HT-29 (cell line): ENCODE measurements around the gene PFKFB4. TPM values are rescaled to one million over a fixed set of nuclear protein-coding genes. Genes with fewer than 3 reads are reported as not detected.
A peak's percentile ranks its signal among the peaks of the same experiment; 100 is the strongest.
"Not testable (repeated sequence)": the region's sequence is repeated elsewhere in the genome, so short reads cannot be mapped to it uniquely, and the experiment has no call there.

Source experiments
- DNase-seq: peaks from one replicate; pipeline ENCODE4 v3.0.0-alpha.2; 2015; ENCODE audit warnings: low spot score
- total RNA-seq: library from RNA; depleted of rRNA; stranded (reverse); fragments of >200 nt; shearing (Covaris generic); gene quantifications from 2 replicates; pipeline ENCODE4 v1.2.3, GENCODE V29; 2014

PFKFB4 gene
- total RNA-seq, 1 experiment from 2014 or later, result 5.0 TPM

DNA sequence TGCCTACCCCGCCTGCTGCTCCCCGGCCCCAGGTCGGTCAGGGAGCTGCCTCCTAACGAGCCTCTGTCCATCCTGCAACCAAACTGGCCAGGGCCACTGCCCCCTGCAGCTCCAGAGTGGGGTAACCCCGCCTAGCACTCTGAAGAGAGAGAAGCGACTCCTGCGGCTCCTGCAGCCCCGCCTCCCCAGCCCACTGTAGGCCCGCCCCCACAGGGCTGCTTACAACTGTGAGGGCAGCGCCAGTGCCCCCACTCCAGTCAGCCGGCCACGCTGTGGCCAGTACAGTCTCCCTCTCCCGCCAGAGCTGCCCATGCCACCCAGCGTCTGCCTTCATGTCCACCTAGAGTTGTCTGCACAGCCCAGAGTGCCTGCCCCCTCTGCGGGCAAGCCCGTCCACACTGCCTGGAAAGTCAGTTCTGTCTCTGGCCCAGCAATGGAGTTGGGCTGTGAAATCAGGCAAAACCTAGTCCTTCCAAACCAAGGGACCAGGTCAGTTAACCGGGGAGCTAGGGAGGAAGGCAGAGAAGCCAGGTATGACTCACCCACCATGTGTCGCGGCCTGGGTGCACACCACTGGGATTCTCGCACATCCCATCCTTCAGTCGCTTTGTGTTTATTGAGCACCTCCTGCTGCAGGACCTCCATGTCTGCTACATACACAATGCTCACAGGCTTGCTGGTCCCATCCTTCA lies 4.6 kb upstream of the PFKFB4 start:
- no peak for DNase-seq

DNA sequence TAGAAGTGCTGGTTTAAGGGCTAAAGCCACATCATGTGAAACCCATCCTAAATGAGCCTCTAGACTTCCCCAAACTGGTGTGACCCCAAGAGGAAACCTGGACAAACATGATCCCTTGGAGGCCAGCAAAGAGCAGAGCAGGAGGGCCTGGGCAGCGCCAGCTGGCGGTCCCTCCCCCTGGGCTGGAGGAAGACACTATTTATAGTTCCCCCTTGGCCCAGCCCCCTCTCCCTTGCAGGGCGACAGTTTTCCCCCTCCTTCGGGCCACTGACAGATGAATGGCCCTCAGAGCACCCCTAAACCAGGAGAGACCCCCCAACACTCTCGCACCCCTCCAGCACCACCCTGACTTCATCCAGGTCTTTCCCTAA lies 4.0 kb upstream of the PFKFB4 start:
- no peak for DNase-seq

DNA sequence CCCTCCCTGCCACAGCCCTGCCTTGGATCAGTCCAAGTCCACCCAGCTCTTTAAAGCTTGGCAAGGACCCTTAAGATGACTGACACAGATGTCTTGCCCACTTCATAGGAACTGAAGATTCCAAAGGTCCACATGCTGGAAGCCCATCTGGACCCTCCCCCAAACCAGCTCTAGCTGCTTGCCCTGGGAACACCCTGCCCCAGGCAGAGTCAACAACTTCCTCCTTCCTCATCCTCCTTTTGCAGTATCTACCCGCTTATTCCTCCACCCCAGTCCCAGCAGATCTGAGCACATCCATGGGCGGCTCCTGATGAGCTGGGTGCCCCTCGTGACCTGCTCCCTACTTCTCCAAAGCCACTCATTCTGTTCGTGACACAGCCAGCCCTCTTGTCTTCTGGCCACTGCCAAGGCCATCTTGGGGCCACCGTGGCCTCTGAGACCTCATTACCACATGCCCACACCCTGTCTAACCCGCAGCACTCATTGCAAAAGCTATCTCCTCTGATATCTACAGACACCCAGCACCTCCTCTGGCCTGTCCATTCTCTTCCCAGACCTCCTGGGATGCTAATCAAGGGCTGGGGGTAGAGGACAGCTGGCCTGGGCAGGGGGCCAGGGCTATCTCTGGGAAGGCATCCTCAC lies 2.0 kb upstream of the PFKFB4 start:
- no peak for DNase-seq

DNA sequence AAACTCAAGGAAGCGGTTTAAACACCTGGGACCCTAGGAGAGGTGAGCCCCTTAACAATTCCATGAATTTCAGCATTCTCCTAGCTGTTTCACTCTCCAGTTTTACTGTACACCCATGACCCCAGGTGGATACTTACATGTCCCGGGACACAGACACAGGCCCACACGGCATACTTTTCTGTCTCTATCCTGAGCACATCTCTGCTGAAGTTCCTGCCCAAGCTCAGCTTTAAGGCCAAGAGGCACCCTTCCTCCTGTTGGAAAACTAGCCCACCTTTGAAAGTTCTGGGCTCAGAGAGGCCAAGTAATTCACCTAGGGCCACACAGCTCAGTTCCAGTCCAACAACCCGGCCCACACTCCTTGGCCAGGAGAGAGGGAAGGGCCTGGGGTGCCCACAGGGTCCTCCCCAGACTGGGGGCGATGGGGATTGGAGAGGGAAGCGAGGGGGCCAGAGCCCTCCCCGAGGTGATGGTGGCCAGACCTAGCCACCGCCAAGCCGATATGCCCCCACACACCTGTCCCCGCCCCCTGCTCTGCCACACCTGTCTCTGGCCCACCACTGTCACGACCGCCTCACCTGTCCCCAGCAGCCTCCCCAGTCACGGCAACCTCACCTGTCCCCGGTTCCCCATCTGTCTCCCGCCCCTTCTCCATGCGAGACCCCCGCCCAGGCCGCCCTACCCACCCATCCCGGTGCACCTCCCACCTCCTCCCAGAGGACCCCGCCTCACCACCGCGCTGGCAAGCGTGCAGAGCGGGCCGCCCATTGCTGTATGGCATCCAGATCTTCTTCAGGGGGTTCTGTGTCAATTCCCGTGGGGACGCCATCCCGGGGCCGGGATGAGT lies 431 bp downstream of the PFKFB4 start:
- DNase-seq, result no peak

GRCh38 chr3:48555231-48555948 lies 1.2 kb downstream of the PFKFB4 start:
- DNase-seq, result no peak

DNA sequence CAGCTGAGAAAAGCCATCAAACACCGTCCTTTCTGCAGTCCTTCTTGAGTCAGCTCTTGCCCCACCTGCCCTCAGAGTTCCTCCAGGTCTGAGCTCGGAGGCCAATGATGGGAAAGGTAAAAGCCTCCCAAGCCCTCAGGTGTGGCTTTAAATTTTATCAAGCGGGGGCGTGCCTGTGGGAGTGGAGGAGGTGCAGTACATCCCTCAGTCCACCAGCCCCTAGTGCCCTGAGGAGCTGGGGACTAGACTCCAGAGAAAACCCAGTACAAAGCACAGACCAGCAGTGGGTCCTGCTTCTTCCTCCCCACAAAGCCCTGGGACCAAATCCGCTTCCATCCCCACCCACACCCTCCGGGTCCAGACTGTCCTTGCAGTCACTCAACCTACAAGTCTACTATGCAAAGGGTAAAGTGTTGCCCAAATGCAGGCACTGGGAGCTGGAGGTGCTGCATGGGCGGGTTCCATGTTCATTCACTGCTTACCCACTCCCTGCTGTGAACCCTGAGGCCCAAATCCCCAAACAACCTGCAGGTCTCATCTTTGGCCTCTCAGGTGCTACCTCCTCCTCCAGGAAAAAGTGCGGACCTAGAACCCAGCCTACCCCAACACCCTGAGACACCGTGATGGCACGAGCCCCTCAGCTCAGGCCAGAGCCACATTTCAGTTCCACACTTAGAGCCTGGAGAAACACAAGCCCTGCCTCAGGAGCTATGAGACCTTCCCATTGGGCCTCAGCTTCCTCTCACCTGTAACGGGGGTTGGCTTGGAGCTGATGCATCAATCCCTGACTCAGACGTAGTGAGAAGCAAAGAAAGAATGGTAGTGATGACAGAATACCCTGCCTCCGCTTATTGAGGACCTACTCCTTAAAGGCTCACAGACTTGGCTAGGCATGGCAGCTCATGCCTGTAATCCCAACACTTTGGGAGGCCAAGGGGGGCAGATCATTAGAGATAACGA lies 2.4 kb downstream of the PFKFB4 start:
- no peak for DNase-seq

DNA sequence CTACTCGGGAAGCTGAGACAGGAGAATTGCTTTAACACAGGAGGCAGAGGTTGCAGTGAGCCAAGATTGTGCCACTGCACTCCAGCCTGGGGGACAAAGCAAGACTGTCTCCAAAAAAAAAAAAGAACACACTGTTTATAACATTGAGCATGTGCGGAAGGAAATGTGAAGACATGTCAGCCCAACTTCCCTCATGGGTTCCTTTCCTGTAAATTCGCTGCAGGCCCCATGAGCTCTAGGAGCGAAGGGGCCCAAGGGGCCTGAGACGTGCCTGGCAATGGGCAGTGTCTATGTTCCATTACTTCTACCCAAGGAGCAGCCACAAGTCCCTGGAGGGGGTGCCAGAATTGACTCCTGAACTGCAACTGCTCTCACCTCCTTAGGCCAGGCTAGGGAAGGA lies 3.2 kb downstream of the PFKFB4 start:
- DNase-seq, result no peak

GRCh38 chr3:48552111-48552951 lies 4.3 kb downstream of the PFKFB4 start:
- no peak for DNase-seq

GRCh38 chr3:48551651-48552050 lies 5.0 kb downstream of the PFKFB4 start:
- not testable (repeated sequence) for DNase-seq

- DNase-seq, result peak; percentile 86
These were observed 7.6 kb downstream of the PFKFB4 start for GRCh38 chr3:48548729-48549705.

GRCh38 chr3:48548126-48548525 lies 8.5 kb downstream of the PFKFB4 start:
- no peak for DNase-seq

DNA sequence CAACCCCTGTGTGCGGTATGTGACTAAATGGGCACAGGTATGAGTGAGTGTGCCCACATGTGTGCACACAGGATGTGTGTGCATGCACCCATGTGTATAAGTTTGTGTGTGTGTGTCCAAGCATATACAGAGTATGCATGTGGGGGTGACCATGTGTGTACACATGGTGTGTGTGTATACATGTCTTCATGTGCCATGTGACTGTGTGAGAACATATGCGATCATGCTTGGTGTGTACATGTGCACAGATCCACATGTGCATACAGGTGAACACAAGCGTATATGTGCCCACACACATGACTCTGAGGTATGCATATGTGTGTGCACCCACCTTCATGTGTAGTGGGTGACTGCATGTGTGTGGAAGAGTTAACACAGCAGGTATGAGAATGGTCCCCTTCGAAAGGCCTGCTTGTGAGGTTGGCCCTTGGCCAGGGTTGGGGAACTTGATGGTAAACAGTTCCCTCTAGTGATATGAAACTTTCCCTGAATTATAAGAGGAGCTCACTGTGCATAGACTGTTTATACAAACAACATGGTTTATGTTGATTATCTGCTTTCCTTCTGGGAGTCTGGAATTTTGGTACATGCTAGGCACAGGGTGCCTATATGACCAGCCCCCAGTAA lies 10.3 kb downstream of the PFKFB4 start:
- no peak for DNase-seq

DNA sequence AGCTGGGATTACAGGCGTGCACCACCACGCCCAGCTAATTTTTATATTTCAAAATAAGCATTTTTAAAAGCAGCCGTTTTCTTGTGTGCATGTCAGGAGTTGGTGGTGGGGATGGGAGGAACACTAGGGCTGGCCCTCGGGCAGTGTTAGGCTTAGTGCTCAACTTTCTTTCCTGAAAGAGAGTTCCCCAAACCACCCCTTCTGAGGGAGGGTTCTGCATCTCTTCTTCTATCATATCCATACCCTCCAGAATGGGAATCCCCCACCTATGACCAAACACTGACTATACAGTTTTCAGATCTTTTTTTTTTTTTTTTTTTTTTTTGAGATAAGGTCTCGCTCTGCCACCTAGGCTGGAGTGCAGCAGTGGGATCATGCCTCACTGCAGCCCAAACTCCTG lies 12.5 kb downstream of the PFKFB4 start:
- no peak for DNase-seq

DNA sequence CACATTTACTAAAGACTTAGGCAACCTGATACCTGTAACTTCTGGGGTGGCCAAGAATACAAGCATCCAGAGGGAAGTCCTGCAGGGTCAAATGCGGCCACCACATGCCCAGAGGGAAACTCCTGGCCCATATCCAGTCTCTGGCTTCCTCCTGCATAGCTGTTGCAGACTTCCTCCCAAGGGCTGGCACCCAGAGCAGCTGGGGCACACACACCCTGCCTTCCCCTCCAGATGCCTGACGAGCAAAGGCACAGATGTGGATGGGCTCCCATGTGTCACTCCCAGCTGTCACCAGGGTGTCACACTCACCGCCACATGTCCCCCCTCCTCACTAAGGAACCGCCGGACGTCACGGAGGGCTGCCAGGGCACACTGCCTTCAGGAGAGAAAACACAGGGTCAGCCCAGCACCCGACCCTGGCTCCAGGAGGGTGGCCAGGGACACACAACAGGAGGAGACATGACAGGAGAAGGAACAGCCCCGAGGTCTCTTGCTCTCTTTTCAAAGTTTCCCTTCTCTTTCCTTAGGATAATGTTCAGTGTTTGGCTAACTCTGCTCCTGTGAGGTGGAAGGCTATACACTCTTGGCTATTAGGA lies 13.2 kb downstream of the PFKFB4 start:
- DNase-seq, result no peak

GRCh38 chr3:48538451-48538850 lies 18.2 kb downstream of the PFKFB4 start:
- DNase-seq, result no peak

DNA sequence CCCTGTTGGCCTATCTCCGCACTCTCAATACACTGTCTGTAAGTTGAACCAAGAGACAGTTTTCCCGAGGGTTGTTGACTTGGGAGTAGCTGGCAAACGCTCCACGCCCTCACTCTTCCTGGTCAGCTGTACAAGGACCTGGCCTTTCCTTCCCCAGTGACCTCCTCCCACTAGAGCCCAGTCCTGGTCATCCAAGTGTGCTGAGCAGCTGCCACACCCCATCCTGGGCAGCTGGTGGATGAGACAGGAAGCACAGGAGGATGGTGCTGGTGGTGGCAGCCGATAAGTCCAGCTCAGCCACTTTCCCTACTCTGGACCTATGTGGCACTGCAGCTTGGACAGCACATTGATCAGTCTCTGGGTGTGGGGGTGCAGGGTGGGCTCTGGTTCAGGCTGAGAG lies 19.8 kb downstream of the PFKFB4 start:
- no peak for DNase-seq

- no peak for DNase-seq
These were observed 20.5 kb downstream of the PFKFB4 start for GRCh38 chr3:48536116-48536515.

DNA sequence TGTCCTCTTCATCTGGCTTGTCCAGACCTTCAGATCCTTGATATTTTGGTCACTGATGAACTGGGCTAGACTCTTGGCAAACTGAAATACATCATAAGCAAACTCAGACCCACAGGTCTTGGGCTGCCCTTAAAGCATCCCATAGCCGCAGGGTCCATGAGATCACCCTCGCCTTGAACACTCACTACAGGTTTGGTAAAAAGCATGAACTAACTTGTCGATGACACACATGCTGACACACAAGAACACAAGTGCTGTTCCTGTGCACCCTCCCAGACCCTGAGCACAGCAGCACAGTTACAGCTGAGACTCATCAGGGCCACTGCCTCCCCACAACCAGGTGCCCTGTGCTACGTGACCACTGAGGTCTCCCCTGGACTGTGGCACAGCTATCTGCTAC lies 21.0 kb downstream of the PFKFB4 start:
- no peak for DNase-seq
